Ramos (cell line): ENCODE measurements around the gene ZNF827.

ENCODE experiments used
- in situ Hi-C: fragments of 300-500 bp; cut with MboI; formaldehyde crosslinking; loops from one replicate; pipeline ENCODE4 v1.14.3; 2022; ENCODE audit warnings: low sequenced_read_pairs; ENCODE audit not compliant: unreplicated experiment

ZNF827 gene

DNA sequence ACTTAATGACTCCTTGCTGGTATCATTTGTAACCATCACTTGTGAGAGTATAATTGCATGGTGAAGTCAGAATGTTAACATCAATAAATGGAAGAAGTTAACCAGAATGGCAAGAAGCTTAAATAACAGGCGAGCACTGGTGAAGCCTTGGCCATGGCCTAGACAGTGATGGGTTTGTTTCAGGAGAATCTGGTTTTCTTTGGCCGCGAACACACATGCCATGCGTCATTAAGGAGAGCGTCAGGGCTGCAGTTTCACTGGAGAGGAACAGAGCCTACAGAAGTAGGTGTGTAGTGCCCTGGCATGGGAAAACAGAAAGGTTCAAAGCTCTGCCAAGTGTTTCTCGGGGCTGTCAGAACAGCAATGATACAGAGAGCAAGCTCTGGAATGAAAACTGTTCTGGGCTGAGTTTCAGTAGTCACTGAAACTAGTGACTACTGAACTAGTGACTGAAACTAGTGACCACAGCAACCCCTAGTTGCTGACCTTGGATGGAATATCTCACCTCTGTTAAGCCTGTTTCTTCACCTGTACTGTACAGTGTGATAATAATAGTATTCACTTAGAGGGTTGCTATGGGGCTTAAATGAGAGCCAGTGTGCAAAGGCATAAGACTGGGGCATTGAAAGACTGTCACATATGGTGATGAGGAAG, 164.9 kb downstream of the ZNF827 start:
- in situ Hi-C loops: no loop called here

- in situ Hi-C loops: no loop called here
Measured at GRCh38 chr4:145772347-145772746, 166.3 kb downstream of the ZNF827 start.

DNA sequence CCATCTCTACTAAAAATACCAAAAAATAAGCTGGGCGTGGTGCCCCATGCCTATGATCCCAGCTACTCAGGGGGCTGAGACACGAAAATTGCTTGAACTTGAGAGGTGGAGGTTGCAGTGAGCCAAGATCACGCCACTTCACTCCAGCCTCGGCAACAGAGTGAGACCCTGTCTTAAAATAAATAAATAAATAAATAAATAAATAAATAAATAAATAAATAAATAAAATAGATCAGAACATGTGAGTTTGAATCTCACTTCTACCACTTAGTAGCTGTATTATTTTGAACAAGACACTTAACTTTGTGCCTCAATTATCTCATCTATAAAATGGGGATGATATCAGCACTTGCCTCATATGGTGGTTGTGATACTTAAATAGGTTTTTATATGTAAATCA, 168.5 kb downstream of the ZNF827 start:
- in situ Hi-C loops: no loop called here

GRCh38 chr4:145769450-145770037, 169.1 kb downstream of the ZNF827 start:
- in situ Hi-C loops: no loop called here

DNA sequence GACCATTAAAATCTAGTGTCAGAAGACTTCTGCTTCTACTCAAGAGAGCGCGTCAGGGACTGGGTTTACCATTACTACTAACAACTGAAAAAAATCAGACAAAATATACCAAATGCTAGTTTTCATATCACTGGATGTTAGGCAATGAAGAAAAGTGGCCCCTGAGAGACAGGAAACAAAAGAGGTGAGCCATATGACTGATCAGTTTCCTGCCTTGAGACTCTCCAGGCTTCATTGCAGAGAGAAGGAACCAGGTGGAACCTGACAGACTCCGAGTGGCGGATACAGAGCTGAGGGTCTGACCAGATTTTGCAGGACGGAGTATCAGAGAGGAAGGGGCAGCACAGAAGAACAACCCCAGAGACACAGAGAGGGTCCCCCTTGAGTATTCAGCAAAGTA, 172.3 kb downstream of the ZNF827 start:
- in situ Hi-C loops: no loop called here

GRCh38 chr4:145763399-145763798, 175.2 kb downstream of the ZNF827 start:
- in situ Hi-C loops: no loop called here

GRCh38 chr4:145762719-145763118, 175.9 kb downstream of the ZNF827 start:
- in situ Hi-C loops: no loop called here

- in situ Hi-C loops: no loop called here
Measured at GRCh38 chr4:145760961-145761929, 177.4 kb downstream of the ZNF827 start.

DNA sequence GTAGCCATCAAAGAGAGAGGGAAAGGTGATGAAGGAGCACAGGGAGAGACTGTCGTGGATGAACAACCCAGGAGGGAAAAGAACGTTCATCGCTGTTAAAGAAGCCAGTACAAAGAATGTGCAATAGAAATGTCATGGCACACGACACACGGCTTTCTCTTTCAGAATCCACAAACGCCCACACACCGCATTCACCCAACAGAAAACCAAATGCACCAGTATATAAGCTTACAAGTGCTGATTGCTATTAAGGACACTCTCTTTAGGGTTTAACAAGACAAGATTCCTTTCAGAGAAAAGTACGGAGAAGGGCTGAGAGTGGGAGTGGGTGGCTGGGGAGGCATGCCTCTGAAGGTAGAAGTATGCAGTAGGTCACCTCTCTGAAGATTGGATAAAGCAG, 178.4 kb downstream of the ZNF827 start:
- in situ Hi-C loops: no loop called here

DNA sequence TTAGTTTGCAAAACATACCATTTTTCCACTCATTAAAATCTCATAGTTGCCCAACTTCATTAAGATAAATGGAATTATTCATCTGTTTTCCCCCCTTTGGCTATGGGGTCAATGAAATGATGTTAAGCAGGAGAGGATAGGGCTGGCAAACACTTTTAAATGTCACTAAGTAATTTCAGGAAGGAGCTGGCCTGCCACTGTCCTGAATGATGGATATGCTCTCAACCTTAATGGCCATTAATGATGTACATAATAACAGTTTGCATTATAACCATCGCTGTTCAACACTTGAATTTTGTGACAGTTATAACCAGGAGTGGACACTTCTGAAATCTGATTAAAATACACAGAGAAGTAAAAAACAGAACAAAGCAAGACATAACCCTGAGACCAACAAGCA, 181.4 kb downstream of the ZNF827 start:
- in situ Hi-C loops: no loop called here

GRCh38 chr4:145756244-145756643, 182.4 kb downstream of the ZNF827 start:
- in situ Hi-C loops: no loop called here

DNA sequence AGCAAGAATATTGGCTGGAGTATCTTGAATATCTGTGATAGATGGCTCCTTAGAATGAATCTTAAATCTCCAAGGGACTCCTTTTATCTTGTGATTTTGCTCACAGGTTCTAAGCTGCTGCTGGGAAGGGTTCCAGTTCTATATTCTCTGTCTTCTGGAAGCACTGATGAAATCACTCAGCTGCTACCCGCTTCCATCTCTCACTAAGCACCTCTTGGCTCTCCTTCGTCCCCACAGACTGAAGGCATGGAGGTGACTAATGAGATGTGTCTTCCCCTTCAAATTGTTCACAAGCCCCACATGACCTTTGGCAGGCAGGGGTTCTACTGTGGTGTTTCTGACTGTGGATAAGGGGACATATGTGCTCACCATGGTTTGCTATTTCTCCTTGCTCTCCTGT, 182.8 kb downstream of the ZNF827 start:
- in situ Hi-C loops: no loop called here

- in situ Hi-C loops: no loop called here
Measured at GRCh38 chr4:145743641-145744040, 195.0 kb downstream of the ZNF827 start.

DNA sequence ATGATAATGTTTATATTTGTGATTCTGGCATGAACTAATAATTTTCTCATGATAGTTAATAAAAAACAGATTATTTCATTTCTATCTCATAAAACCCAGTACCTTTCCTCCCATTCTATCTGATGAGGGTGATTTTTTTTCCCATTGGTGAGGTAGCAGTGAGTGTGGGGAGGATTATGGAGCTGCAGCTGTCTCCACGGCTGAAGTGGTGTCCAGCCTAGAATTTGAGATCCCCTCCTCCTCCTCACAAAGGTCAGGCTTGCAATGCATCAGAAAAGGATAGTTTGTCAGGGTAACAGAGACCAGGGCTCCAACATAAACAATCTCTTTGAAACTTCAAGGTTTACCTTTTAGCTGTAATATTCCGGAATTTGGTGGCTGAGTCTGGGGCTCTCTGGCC, 197.8 kb downstream of the ZNF827 start:
- in situ Hi-C loops: no loop called here

GRCh38 chr4:145739845-145740244, 198.8 kb downstream of the ZNF827 start:
- in situ Hi-C loops: no loop called here

DNA sequence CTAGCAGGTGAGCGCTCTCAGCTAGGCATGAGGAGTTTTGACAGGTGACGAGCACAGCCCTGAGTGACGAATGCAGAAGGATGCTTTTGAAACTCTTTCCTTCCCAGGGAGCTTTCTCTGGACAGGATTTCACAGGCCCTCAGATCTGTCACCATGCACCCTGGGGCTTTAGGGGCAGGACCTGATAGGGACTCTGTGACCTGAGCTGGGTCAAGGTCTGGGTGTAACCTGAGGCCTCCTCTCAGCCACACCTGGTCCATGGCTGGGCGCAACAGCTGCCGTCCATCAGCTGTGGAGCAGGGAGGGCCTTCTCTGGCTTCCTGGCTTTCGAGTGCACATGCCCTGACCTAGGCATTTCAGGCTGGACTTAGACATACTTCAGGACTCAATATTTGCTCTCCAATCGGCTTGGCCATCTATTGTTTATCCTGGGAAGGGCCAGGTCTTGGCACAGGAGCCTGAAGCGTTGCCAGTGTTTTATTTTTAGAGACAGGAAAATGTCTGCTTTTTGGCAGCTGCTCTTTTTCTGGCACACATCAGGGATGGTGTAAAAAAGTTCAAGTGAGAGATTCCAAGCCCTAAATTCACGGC, 202.3 kb downstream of the ZNF827 start:
- in situ Hi-C loops: no loop called here

GRCh38 chr4:145735827-145736226, 202.8 kb downstream of the ZNF827 start:
- in situ Hi-C loops: no loop called here

- in situ Hi-C loops: no loop called here
Measured at GRCh38 chr4:145735347-145735675, 203.3 kb downstream of the ZNF827 start.

DNA sequence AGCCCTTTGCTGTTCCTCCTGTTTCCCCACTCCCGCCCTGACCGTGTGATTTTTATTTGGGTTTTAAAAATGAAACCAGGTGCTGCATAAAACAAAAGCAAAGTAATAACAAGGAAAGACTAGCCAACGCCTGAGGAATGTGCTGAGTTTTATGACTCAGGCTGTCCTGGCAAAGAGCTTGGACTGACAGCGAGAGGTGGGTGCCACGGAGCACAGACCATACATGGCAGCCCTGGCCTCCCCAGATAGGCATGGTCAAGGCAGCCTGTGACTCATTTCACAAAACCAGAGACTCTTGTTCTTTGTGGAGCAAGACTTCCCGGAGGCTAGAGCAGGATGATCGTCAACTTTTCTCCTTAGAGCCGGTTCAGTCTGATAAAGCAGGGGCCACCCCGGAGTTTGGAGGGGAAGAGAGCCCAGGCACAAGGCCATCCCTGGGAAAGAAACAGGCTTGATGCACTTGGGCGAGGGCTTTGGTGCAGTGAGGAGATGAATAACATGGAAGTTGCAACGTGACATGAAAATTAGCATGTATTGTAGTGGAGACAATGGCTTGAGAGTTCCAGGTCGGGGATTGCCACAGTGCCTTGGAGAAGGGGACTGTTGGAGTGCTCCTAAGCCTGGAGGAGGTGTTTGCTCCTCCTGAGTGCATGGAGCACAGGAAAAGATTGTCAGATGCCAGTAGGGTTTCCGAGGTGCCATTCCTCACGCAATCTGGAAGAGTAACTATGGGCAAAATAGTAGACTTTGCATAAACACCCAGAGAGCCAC, 203.9 kb downstream of the ZNF827 start:
- in situ Hi-C loops: no loop called here

GRCh38 chr4:145734031-145734430, 204.6 kb downstream of the ZNF827 start:
- in situ Hi-C loops: no loop called here
